Cerebellar cortex (tissue), 1 donor: Measurements from ENCODE around the gene EIF3I.

Experiments used
- DNase-seq: peaks from one replicate; pipeline ENCODE4 v3.0.0-alpha.2; 2015; ENCODE audit warnings: low spot score

Gene EIF3I

DNA sequence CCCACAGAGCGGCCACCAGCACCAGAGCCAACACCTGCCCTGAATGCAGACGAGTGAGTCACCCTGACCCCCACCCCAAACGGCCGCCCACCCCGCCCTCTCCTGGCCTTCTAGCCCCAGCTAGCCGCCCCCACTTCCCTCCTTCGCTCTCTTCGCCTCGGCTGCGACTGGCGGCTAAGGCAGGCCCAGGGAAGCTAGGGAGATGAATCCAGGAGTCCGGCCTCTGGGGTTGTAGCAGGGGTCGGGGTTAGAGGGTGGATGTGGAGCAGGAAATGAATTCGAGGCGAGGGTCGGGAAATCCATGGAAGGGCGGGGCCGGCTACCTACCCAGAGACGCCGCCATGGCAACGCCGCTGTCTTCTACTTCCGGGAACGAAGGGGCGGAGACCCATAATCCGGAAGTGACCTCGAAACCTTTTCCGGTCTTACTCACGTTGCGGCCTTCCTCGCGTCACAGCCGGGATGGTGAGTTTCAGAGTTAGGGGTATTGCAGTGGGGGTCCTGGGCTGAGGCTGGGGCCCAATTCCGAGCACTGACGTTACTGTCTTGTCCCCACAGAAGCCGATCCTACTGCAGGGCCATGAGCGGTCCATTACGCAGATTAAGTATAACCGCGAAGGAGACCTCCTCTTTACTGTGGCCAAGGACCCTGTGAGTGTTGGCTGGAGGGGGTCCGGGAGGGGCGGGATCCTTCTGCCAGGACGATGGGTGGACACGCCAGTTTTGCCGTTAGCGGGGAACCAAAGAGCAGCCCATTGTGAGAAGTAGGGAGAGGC lies at the start of gene EIF3I, which contains the start of gene TMEM234:
TSS of gene EIF3I (plus strand) at position 428 of the 776 bp plus-strand sequence. CDS start at position 463, 35 bp downstream.
TSS of gene TMEM234 (minus strand) at position 374 of the 776 bp plus-strand sequence. CDS start at position 343, 31 bp downstream.
- DNase-seq: peak; percentile 97

- DNase-seq: no peak
Measured at GRCh38 chr1:32172621-32173245, 49.5 kb upstream of the EIF3I start.

DNA sequence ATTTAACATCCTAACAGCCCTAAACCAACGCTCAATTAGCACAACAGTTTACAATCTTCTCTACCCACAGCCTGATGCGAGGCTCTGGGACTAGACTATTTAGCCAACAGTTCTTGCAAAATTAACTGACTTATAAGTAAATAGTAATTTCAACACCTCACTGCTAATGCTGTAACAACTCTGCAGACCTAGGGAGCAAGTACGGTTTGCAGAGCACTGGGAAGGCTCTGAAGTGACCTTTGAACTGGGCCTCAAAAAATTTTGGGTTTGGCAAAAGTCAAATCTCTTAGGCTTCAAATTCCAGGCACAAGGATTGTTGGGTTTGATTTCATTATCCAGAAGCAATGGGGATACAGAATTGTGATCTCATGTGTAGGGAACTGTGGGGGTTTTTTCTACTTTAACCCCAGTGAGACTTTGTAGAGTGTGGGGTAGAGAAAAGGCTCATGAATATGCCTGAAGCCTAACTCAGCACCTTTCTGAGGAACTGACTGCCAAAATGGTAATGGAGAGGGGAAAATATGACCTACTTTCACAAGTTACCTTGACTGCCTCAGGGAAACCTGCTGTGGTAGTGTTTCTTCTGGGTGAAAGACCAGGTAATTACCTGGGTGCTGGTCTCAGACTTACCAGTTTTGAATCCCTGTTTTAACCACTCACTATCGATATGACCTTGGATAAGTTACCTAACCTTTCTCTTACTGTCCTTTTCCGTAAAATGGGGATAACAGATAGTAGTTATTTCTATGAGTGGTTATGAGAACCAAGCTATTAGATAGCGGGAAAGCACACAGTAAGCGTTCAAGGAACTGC lies 43.6 kb upstream of the EIF3I start:
- no peak for DNase-seq

- no peak for DNase-seq
Measured at GRCh38 chr1:32179193-32179442, 43.1 kb upstream of the EIF3I start.

- DNase-seq: peak; percentile 91
Measured at GRCh38 chr1:32179443-32180185, 42.6 kb upstream of the EIF3I start, which contains the start of gene TXLNA. Gene TXLNA (plus strand): TSS chr1:32179675. CDS start chr1:32180346, 671 bp downstream.

- peak; percentile 30 for DNase-seq
Measured at GRCh38 chr1:32180186-32181060, 41.8 kb upstream of the EIF3I start.

- DNase-seq: no peak
Measured at GRCh38 chr1:32181065-32181464, 41.1 kb upstream of the EIF3I start.

DNA sequence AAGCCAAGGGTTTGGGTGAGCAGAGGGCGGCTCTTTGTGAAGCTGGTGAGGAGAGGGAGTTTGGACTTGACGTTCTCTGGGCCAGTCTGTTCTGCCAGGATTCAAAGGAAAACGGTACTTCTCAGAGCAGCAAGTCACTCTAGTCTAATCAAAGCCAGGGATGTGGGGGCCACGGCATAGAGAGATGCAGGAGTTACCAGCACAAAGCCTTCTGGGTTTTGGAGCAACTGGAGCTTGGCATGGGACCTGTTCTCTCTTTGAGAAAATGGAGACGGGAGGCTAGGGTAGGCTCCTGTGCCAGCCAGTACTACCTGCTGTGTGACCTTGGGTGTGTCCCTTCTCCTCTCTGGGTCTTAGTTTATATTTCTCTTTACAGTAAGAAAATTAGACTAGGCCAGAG lies 40.6 kb upstream of the EIF3I start:
- no peak for DNase-seq

- no peak for DNase-seq
Measured at GRCh38 chr1:32182060-32182459, 40.1 kb upstream of the EIF3I start.

- no peak for DNase-seq
Measured at GRCh38 chr1:32184650-32185049, 37.6 kb upstream of the EIF3I start.

DNA sequence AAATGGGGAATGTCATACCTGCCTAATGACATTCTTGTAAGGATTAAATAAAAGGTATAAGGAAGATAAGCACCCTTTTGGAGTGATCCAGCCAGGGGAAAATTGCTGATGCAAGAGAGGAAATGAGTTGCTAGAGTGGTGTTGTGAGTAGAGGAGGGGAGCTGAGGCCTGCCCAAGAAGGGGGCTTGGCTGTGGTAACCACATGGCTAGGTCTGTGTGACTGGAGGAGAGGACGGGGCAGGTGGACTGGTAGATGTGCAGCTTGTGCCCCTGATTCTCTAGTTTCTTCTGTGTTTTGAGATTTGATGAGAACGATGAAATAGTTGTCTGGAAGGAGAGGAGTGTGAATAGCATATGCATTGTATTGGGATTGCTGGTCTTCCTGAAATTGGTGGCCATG lies 36.1 kb upstream of the EIF3I start:
- DNase-seq: no peak

- DNase-seq: no peak
Measured at GRCh38 chr1:32186491-32186890, 35.7 kb upstream of the EIF3I start.

DNA sequence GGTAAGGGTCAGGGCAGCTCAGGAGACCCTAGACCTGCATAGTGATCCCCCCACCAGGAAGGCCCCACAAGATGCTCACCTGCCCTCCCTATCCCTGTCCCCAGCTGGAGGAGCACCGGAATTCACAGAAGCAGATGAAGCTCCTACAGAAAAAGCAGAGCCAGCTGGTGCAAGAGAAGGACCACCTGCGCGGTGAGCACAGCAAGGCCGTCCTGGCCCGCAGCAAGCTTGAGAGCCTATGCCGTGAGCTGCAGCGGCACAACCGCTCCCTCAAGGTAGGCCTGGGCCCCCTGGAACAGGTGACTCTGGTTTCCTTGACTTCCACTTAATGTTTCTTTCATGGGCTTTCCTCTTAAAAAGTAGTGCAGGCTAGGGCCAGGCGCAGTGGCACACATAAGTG lies 34.4 kb upstream of the EIF3I start:
- no peak for DNase-seq

GRCh38 chr1:32192220-32192948 lies 29.8 kb upstream of the EIF3I start:
- no peak for DNase-seq

GRCh38 chr1:32194984-32195383 lies 27.2 kb upstream of the EIF3I start:
- DNase-seq: no peak

DNA sequence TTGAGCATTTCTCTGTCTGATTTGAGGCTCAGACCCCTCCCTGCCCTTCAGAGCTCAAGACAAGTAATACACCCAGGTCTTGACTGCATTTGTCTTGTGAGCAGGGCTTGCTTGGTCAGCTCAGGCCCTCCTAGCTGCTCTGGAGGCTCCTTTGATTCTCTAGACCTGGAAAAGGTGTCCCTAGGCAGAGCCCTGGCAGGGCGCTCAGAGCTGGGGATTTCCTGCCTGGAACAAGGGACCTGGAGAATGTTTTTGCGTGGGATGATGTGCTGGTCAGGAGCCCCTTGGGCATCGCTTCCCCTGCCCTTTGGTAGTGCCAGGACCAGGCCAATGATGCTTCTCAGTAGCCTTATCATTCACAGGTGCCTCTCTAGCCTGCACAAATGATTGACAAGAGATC lies 26.7 kb upstream of the EIF3I start:
- no peak for DNase-seq

DNA sequence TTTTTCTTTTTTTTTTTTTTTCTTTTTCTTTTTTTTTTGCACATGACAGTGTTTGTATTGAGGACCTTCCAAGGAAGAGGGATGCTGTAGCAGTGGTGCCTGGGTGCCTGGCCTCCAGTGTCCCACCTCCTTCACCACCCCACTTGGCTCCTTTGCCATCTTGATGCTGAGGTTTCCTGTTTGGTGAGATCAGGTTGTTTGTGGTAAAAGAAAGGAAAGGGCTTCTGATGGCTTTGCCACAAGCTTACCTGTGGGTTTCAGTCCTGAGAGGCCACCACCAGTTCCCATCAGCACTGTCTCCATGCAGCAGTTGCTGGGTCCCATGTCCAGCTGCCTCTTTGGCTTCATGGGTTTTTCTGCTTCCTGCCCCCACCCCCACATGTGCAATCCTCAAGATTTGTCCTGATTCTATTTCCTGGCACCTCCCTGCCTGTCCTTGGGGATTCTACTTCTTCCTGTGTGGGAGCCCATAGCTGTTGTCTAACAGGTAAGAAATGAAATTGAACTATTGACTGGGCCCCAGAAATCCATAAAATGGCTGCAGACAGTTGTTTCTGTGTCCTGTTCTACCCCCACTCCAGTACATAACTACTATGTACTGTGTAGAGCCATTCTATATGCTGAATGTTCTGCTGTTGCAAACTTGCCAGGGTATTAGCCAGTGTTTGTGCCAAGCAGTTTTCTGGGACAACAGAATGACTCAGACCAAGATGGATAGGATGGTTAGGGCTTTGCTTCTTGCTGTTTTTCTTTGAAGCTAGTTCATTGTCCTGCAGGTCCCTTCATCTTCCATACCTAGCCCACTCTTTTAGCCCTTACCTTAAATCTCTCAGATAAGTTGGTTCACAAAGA lies 26.0 kb upstream of the EIF3I start:
- no peak for DNase-seq

DNA sequence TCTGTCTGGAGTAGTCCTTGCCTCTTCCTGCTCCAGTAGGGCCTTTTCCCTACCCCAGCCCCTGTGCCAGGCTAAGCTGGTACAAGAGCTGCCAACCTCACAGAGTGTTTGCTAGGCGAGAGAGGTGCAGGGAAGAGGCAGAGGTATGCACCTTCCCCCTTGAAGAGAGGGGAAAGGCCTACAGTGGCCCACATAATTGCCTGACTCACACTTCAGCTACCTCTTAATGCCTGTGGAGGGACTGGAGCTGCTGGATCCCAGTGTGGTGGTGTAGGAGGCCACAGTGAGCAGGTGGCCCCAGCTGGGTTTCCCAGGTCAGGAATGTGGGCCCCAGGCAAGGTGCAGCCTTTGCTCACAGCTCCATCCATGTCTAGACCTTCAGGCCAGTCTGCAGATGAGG lies 25.1 kb upstream of the EIF3I start:
- no peak for DNase-seq

- no peak for DNase-seq
Measured at GRCh38 chr1:32197837-32198236, 24.4 kb upstream of the EIF3I start.
